ENCODE results near the gene FNDC3B.
"Not testable (repeated sequence)": the region's sequence is repeated elsewhere in the genome, so short reads cannot be mapped to it uniquely, and the experiment has no call there.

FNDC3B gene

GRCh38 chr3:172039436-172040077, at the start of gene FNDC3B:
Gene FNDC3B, plus strand, starts transcription at chr3:172039578. Its CDS starts 72,902 bp downstream, at chr3:172112480.
- H3K4me3 ChIP-seq (ENCODE audit: control insufficient read depth, low read depth, low read length) = peak within 1 kb of the TSS; percentile 75
- DNase-seq (ENCODE audit: low read depth) = peak; percentile 93
- TF ChIP-seq CTCF (conservative IDR thresholded peaks at IDR 0.05; ENCODE audit: control insufficient read depth, insufficient read depth, low read depth, low read length) = no peak

- not testable (repeated sequence) for H3K4me3 ChIP-seq (ENCODE audit: control insufficient read depth, low read depth, low read length); DNase-seq (ENCODE audit: low read depth)
Measured at GRCh38 chr3:171990239-171990638, 49.1 kb upstream of the FNDC3B start.

GRCh38 chr3:171991166-171991565, 48.2 kb upstream of the FNDC3B start:
- no peak for TF ChIP-seq CTCF (conservative IDR thresholded peaks at IDR 0.05; ENCODE audit: control insufficient read depth, insufficient read depth, low read depth, low read length)
- no peak for DNase-seq (ENCODE audit: low read depth)
- no peak overlapping the region for H3K4me3 ChIP-seq (ENCODE audit: control insufficient read depth, low read depth, low read length)

- DNase-seq (ENCODE audit: low read depth) = peak; percentile 94
- no peak overlapping the region for H3K4me3 ChIP-seq (ENCODE audit: control insufficient read depth, low read depth, low read length)
- TF ChIP-seq CTCF (conservative IDR thresholded peaks at IDR 0.05; ENCODE audit: control insufficient read depth, insufficient read depth, low read depth, low read length) = no peak
Measured at GRCh38 chr3:171994646-171995428, 44.5 kb upstream of the FNDC3B start.

GRCh38 chr3:171995486-171995885, 43.9 kb upstream of the FNDC3B start:
- H3K4me3 ChIP-seq (ENCODE audit: control insufficient read depth, low read depth, low read length) = no peak overlapping the region
- TF ChIP-seq CTCF (conservative IDR thresholded peaks at IDR 0.05; ENCODE audit: control insufficient read depth, insufficient read depth, low read depth, low read length) = no peak
- no peak for DNase-seq (ENCODE audit: low read depth)

GRCh38 chr3:171996178-171996817, 43.1 kb upstream of the FNDC3B start:
- TF ChIP-seq CTCF (conservative IDR thresholded peaks at IDR 0.05; ENCODE audit: control insufficient read depth, insufficient read depth, low read depth, low read length) = no peak
- DNase-seq (ENCODE audit: low read depth) = no peak
- no peak overlapping the region for H3K4me3 ChIP-seq (ENCODE audit: control insufficient read depth, low read depth, low read length)

GRCh38 chr3:171998731-171999130, 40.6 kb upstream of the FNDC3B start:
- DNase-seq (ENCODE audit: low read depth); H3K4me3 ChIP-seq (ENCODE audit: control insufficient read depth, low read depth, low read length): not testable (repeated sequence)

- not testable (repeated sequence) for H3K4me3 ChIP-seq (ENCODE audit: control insufficient read depth, low read depth, low read length); DNase-seq (ENCODE audit: low read depth)
Measured at GRCh38 chr3:172001616-172002015, 37.8 kb upstream of the FNDC3B start.

All from fibroblast of mammary gland (primary cell).